Mesothelial cell of epicardium (in vitro differentiated cells): ENCODE data around the gene PYM1. TPM values are rescaled to one million over a fixed set of nuclear protein-coding genes. Genes with fewer than 3 reads are reported as not detected.
A peak's percentile ranks its signal among the peaks of the same experiment; 100 is the strongest.

Experiments used
- DNase-seq, 2 experiments: peaks; one replicate each; pipeline ENCODE4 v3.0.0; 2021; ENCODE audit warnings: low spot score in 2 of 2; ENCODE audit not compliant: unreplicated experiment in 2 of 2
- H3K27ac Mint-ChIP-seq: 2 replicates; pipeline ENCODE4 v1.8.0; 2021; ENCODE audit warnings: mixed read lengths
- H3K27me3 Mint-ChIP-seq: 2 replicates; pipeline ENCODE4 v1.8.0; 2021; ENCODE audit warnings: low read depth, mixed read lengths
- H3K36me3 Mint-ChIP-seq: 2 replicates; pipeline ENCODE4 v1.8.0; 2021; ENCODE audit warnings: mixed read lengths
- H3K4me1 Mint-ChIP-seq: 2 replicates; pipeline ENCODE4 v1.8.0; 2021; ENCODE audit warnings: mixed read lengths
- H3K4me3 Mint-ChIP-seq: 2 replicates; pipeline ENCODE4 v1.8.0; 2021; ENCODE audit warnings: mild to moderate bottlenecking, moderate library complexity, mixed read lengths
- H3K9me3 Mint-ChIP-seq: 2 replicates; pipeline ENCODE4 v1.8.0; 2021; ENCODE audit warnings: mixed read lengths
- CTCF ChIP-seq: fragments of 200-600 bp; sonication (generic); IDR thresholded peaks from one replicate; pipeline ENCODE4 v1.5.0; 2021; ENCODE audit warnings: antibody characterized with exemption; ENCODE audit not compliant: unreplicated experiment
- total RNA-seq: library from RNA; stranded (reverse); gene quantifications from 3 replicates; pipeline ENCODE4 v1.2.1, GENCODE V29; 2021

The PYM1 gene
- total RNA-seq, 1 donor from 2014 or later: 22.9 TPM

- Mint-ChIP-seq H3K4me1 (peaks cover 19% of the 10 kb centered on the region), H3K27me3 (no peaks in the 10 kb centered on the region), H3K4me3 (no peak overlapping the region), H3K27ac (no peak overlapping the region), H3K36me3 (peaks cover 3% of the 10 kb centered on the region), H3K9me3 (no peaks in the 10 kb centered on the region)
- DNase-seq: no peak
- TF ChIP-seq CTCF: no peak
Measured at GRCh38 chr12:55972042-55972441, 44.3 kb upstream of the PYM1 start.

DNA sequence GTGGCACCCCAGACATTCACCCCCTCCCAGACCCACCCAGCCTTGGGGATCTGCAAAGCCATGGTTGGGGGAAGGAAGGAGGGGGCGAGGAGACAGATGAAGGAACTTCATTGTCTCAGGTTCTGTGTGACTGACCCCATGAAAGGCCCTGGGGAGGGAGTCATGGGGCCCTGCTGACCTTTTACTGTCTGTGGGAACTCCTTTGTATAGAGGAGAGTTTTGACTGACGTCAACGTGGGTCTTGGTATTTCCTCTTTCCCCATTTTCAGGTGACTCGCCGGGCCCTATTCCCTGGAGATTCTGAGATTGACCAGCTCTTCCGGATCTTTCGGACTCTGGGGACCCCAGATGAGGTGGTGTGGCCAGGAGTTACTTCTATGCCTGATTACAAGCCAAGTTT lies 43.1 kb upstream of the PYM1 start:
- Mint-ChIP-seq H3K27ac (peak overlapping the region; percentile 51), H3K4me1 (peaks cover 23% of the 10 kb centered on the region), H3K36me3 (peaks cover 3% of the 10 kb centered on the region), H3K9me3 (no peaks in the 10 kb centered on the region), H3K4me3 (no peak overlapping the region), H3K27me3 (no peaks in the 10 kb centered on the region)
- no peak for TF ChIP-seq CTCF
- DNase-seq: no peak

GRCh38 chr12:55969356-55969755 lies 41.7 kb upstream of the PYM1 start:
- Mint-ChIP-seq H3K27me3 (no peaks in the 10 kb centered on the region), H3K9me3 (no peaks in the 10 kb centered on the region), H3K36me3 (peaks cover 3% of the 10 kb centered on the region), H3K4me1 (peaks cover 29% of the 10 kb centered on the region), H3K27ac (no peak overlapping the region), H3K4me3 (no peak overlapping the region)
- DNase-seq: no peak
- TF ChIP-seq CTCF: no peak

DNA sequence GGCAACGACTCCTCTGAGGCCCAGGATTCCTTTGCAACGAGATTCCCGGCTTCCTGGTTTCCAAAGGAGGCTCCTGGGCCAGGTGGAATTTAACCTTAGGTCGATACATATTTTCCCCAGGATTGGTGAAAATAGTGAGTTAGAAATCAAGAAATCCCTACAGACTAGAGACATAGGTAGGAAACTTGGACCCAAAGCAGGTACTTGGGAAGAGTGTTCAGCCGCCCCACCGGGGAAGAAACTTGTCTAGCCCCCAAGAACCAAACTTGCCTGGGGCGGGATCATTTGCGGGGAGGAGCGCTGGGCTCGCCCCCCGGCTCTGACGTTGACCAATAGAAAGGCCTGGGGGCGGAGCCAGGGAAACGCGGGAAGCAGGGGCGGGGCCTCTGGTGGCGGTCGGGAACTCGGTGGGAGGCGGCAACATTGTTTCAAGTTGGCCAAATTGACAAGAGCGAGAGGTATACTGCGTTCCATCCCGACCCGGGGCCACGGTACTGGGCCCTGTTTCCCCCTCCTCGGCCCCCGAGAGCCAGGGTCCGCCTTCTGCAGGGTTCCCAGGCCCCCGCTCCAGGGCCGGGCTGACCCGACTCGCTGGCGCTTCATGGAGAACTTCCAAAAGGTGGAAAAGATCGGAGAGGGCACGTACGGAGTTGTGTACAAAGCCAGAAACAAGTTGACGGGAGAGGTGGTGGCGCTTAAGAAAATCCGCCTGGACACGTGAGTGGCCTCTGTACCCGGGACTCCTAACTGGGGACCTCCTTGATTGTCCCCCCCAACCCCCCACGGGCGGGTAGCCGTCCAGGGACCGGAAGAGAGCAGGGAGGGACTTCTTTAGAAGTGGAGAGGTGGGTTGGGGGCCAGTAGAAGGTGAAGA lies 39.0 kb upstream of the PYM1 start, which contains the start of gene CDK2:
Gene CDK2 (plus strand): TSS at position 423 of the 874 bp plus-strand sequence. CDS start 179 bp downstream, at position 602.
- H3K27me3 Mint-ChIP-seq: no peaks in the 10 kb centered on the region
- peaks cover 29% of the 10 kb centered on the region for H3K4me1 Mint-ChIP-seq
- H3K27ac Mint-ChIP-seq: peak within 1 kb of the TSS; percentile 88
- H3K4me3 Mint-ChIP-seq: peak within 1 kb of the TSS; percentile 98
- DNase-seq: peak; percentile 90 to 96
- TF ChIP-seq CTCF: no peak
- H3K9me3 Mint-ChIP-seq: no peaks in the 10 kb centered on the region
- peaks cover 3% of the 10 kb centered on the region for H3K36me3 Mint-ChIP-seq

GRCh38 chr12:55965941-55966407 lies 38.3 kb upstream of the PYM1 start, which contains the start of gene PMEL:
Gene PMEL (minus strand): TSS chr12:55966042. CDS start chr12:55966011, 31 bp downstream.
- H3K27ac Mint-ChIP-seq: peak within 1 kb of the TSS; percentile 88
- DNase-seq: no peak
- H3K27me3 Mint-ChIP-seq: no peaks in the 10 kb centered on the region

More at GRCh38 chr12:55965941-55966407, 38.3 kb upstream of the PYM1 start, which contains the start of gene PMEL:
- Mint-ChIP-seq H3K9me3 (no peaks in the 10 kb centered on the region), H3K4me3 (peak within 1 kb of the TSS; percentile 98), H3K36me3 (peaks cover 3% of the 10 kb centered on the region), H3K4me1 (peaks cover 29% of the 10 kb centered on the region)
- TF ChIP-seq CTCF: no peak
